GM23338 (cell line): Measurements from ENCODE around the gene CDHR5. TPM values are rescaled to one million over a fixed set of nuclear protein-coding genes. Genes with fewer than 3 reads are reported as not detected.

Experiments
- ATAC-seq: fragments of 200-7000 bp; cut with Tn5 transposase; 3 replicates; pipeline ENCODE4 v1.9.1; 2020
- DNase-seq: peaks from one replicate; pipeline ENCODE4 v3.0.0-alpha.2; 2015; ENCODE audit warnings: low spot score
- H2AFZ ChIP-seq: fragments of 200-600 bp; sonication (generic); 2 replicates; pipeline ENCODE4 v1.8.0; 2016; ENCODE audit warnings: antibody characterized with exemption, mild to moderate bottlenecking, moderate library complexity
- H3F3A ChIP-seq: fragments of 200-600 bp; sonication (generic); replicated peaks from 2 replicates; pipeline ENCODE4 v1.8.0; 2017; ENCODE audit warnings: antibody characterized with exemption, mixed run types, low read depth
- H3K27ac ChIP-seq: fragments of 200-600 bp; sonication (generic); 2 replicates; pipeline ENCODE4 v1.6.1; 2016; ENCODE audit warnings: low read depth
- H3K27me3 ChIP-seq: fragments of 200-600 bp; sonication (generic); 2 replicates; pipeline ENCODE4 v1.8.0; 2016; ENCODE audit warnings: mild to moderate bottlenecking, mixed run types, moderate library complexity; ENCODE audit not compliant: insufficient read depth
- H3K36me3 ChIP-seq: fragments of 200-600 bp; sonication (generic); 2 replicates; pipeline ENCODE4 v1.8.0; 2016; ENCODE audit warnings: mild to moderate bottlenecking; ENCODE audit not compliant: insufficient read depth
- H3K4me1 ChIP-seq: fragments of 200-600 bp; sonication (generic); 2 replicates; pipeline ENCODE4 v1.8.0; 2016; ENCODE audit warnings: mild to moderate bottlenecking, moderate library complexity; ENCODE audit not compliant: insufficient read depth
- H3K4me2 ChIP-seq: fragments of 200-600 bp; sonication (generic); 2 replicates; pipeline ENCODE4 v1.7.1; 2017; ENCODE audit warnings: mixed run types
- H3K4me3 ChIP-seq: fragments of 200-600 bp; sonication (generic); 2 replicates; pipeline ENCODE4 v1.6.1; 2016; ENCODE audit warnings: mixed run types
- H3K79me2 ChIP-seq: fragments of 200-600 bp; sonication (generic); replicated peaks from 2 replicates; pipeline ENCODE4 v1.8.0; 2017; ENCODE audit warnings: mild to moderate bottlenecking; ENCODE audit not compliant: insufficient read depth
- H3K9me2 ChIP-seq: fragments of 200-600 bp; sonication (generic); 2 replicates; pipeline ENCODE4 v1.8.0; 2017; ENCODE audit not compliant: insufficient read depth
- H4K20me1 ChIP-seq: fragments of 200-600 bp; sonication (generic); replicated peaks from 2 replicates; pipeline ENCODE4 v1.8.0; 2017; ENCODE audit warnings: mild to moderate bottlenecking; ENCODE audit not compliant: insufficient read depth
- H3K27ac Mint-ChIP-seq: 2 replicates; pipeline ENCODE4 v1.8.0; 2020; ENCODE audit warnings: inconsistent platforms, mild to moderate bottlenecking, moderate library complexity, mixed read lengths
- H3K27me3 Mint-ChIP-seq: 3 replicates; pipeline ENCODE4 v1.8.0; 2022; ENCODE audit warnings: low read depth, mild to moderate bottlenecking, moderate library complexity, mixed read lengths, inconsistent platforms; ENCODE audit not compliant: insufficient read depth, poor library complexity
- H3K36me3 Mint-ChIP-seq: 3 replicates; pipeline ENCODE4 v1.8.0; 2021; ENCODE audit warnings: low read depth, mild to moderate bottlenecking, inconsistent platforms, moderate library complexity, mixed read lengths
- H3K4me1 Mint-ChIP-seq: 3 replicates; pipeline ENCODE4 v1.8.0; 2020; ENCODE audit warnings: mild to moderate bottlenecking, inconsistent platforms, mixed read lengths
- H3K4me3 Mint-ChIP-seq: 3 replicates; pipeline ENCODE4 v1.8.0; 2021; ENCODE audit warnings: moderate library complexity, mild to moderate bottlenecking, inconsistent platforms, mixed read lengths
- H3K9me3 Mint-ChIP-seq: 3 replicates; pipeline ENCODE4 v1.8.0; 2020; ENCODE audit warnings: moderate library complexity, mild to moderate bottlenecking, inconsistent platforms, mixed read lengths
- CREB1 ChIP-seq: fragments of 250-450 bp; sonication (Bioruptor Pico); IDR thresholded peaks from 2 replicates; pipeline ENCODE4 v1.5.0; 2020; ENCODE audit warnings: low read depth, mild to moderate bottlenecking, moderate library complexity
- CTCF ChIP-seq, 2 experiments: fragments of 200-600 bp in 1 of 2; sonication (generic) in 1 of 2; conservative IDR thresholded peaks; 2 replicates each; pipeline versions ENCODE4 v1.5.1 to v1.6.1; 2016 to 2017; ENCODE audit warnings: antibody characterized with exemption in 2 of 2, low read depth in 2 of 2, mild to moderate bottlenecking in 2 of 2, moderate library complexity in 1 of 2
- ZNF114 ChIP-seq: fragments of 250-450 bp; sonication (Bioruptor Pico); IDR thresholded peaks from 2 replicates; pipeline ENCODE4 v1.5.0; 2020; ENCODE audit warnings: mild to moderate bottlenecking, moderate library complexity
- polyA plus RNA-seq: library from polyadenylated mRNA; unstranded; fragments of >200 nt; fragmentation: Nextera tagmentation; extraction: Ambion mirVana; gene quantifications from 2 replicates; pipeline ENCODE4 v1.2.1, GENCODE V29; 2016
- total RNA-seq: library from RNA; depleted of rRNA; stranded (reverse); fragments of >200 nt; shearing (Covaris generic); gene quantifications from 2 replicates; pipeline ENCODE4 v1.2.3, GENCODE V29; 2014

The CDHR5 gene
- total and polyA plus RNA-seq, 2 experiments from 2014 or later: not detected

- Mint-ChIP-seq H3K36me3 (peaks cover 69% of the 10 kb centered on the region), H3K9me3 (no peaks in the 10 kb centered on the region; the same call in 1 of the 3 replicates), H3K4me3 (no peak overlapping the region), H3K4me1 (no peaks in the 10 kb centered on the region), H3K27ac (no peak overlapping the region), H3K27me3 (peaks cover 11% of the 10 kb centered on the region)
- ATAC-seq (no peak), DNase-seq (no peak)
- Histone ChIP-seq H3K27me3 (no peaks in the 10 kb centered on the region), H3K4me2 (no peak overlapping the region), H2AFZ (no peak overlapping the region), H3K79me2 (peaks cover 5% of the 10 kb centered on the region; the same call in 1 of the 2 replicates), H3K9me2 (no peaks in the 10 kb centered on the region), H3F3A (peaks cover 12% of the 10 kb centered on the region; the same call in 1 of the 2 replicates), H4K20me1 (peaks cover 24% of the 10 kb centered on the region; the same call in 1 of the 2 replicates), H3K4me1 (no peaks in the 10 kb centered on the region), H3K27ac (no peak overlapping the region), H3K4me3 (no peak overlapping the region), H3K36me3 (peaks cover 37% of the 10 kb centered on the region)
- TF ChIP-seq CTCF (conservative IDR thresholded peaks at IDR 0.05; ENCODE audit: low read depth in 2 of 2) (0 out of 4 replicates have a peak, but pooled peaks of 1 of the 2 experiments have one; percentile 19), CREB1 (CRISPR knock-in tag) (no peak)
These were observed 26.6 kb downstream of the CDHR5 start for GRCh38 chr11:598005-598680.

- Mint-ChIP-seq H3K36me3 (peaks cover 74% of the 10 kb centered on the region), H3K27ac (peak overlapping the region; percentile 89; the same call in 1 of the 2 replicates), H3K4me3 (no peak overlapping the region), H3K27me3 (peaks cover 11% of the 10 kb centered on the region), H3K4me1 (no peaks in the 10 kb centered on the region), H3K9me3 (no peaks in the 10 kb centered on the region; the same call in 1 of the 3 replicates)
- TF ChIP-seq CTCF (conservative IDR thresholded peaks at IDR 0.05; ENCODE audit: low read depth in 2 of 2) (peak; percentile 49 to 64), ZNF114 (CRISPR knock-in tag) (no peak)
- Histone ChIP-seq H3K4me3 (no peak overlapping the region), H3K4me1 (no peaks in the 10 kb centered on the region), H4K20me1 (peaks cover 24% of the 10 kb centered on the region; the same call in 1 of the 2 replicates), H3K27ac (no peak overlapping the region), H3K79me2 (peaks cover 5% of the 10 kb centered on the region; the same call in 1 of the 2 replicates), H3K4me2 (no peak overlapping the region), H2AFZ (no peak overlapping the region), H3K27me3 (no peaks in the 10 kb centered on the region), H3F3A (peaks cover 11% of the 10 kb centered on the region; the same call in 1 of the 2 replicates), H3K36me3 (peaks cover 31% of the 10 kb centered on the region), H3K9me2 (no peaks in the 10 kb centered on the region)
- peak; percentile 69 for DNase-seq
- peak; percentile 94 for ATAC-seq
These were observed 27.5 kb downstream of the CDHR5 start for GRCh38 chr11:597166-597725.
